Naive thymus-derived CD4-positive, alpha-beta T cell (primary cell): ENCODE data around the gene FBXO7. TPM values are rescaled to one million over a fixed set of nuclear protein-coding genes. Genes with fewer than 3 reads are reported as not detected.

Experiments used
- ATAC-seq: fragments of 150-1000 bp; cut with Tn5 transposase; 2 replicates; pipeline ENCODE4 v1.10.0; 2021; ENCODE audit warnings: mild to moderate bottlenecking, moderate library complexity
- CTCF ChIA-PET: fragments of 350-600 bp; sonication (Branson Sonifier 250); formaldehyde crosslinking; loops from one replicate; lab custom pipeline; 2021; ENCODE audit warnings: antibody characterized with exemption; lab: Charles Lee
- POLR2A ChIA-PET: fragments of 350-600 bp; sonication (Branson Sonifier 250); formaldehyde crosslinking; loops from one replicate; lab custom pipeline; 2021; ENCODE audit warnings: antibody characterized with exemption, inconsistent platforms; lab: Charles Lee
- DNase-seq, 9 donors: peaks; one replicate each; pipeline versions ENCODE4 v3.0.0 to v3.0.0-alpha.2; 2020 to 2022; ENCODE audit warnings: mixed read lengths in 1 of 9
- H3K27ac ChIP-seq: one replicate; pipeline ENCODE4 v1.7.0; 2013; ENCODE audit warnings: mild to moderate bottlenecking, low read depth, low read length, moderate library complexity
- H3K27me3 ChIP-seq, 2 donors: one replicate each; pipeline ENCODE4 v1.7.0; 2013; ENCODE audit warnings: low read length in 2 of 2, mild to moderate bottlenecking in 2 of 2, moderate library complexity in 2 of 2; ENCODE audit not compliant: control insufficient read depth in 2 of 2, insufficient read depth in 2 of 2
- H3K36me3 ChIP-seq, 3 experiments: 1 replicate in 2 of 3; 2 replicates in 1 of 3; pipeline ENCODE4 v1.7.0; 2013; ENCODE audit warnings: low read length in 3 of 3, mild to moderate bottlenecking in 3 of 3, moderate library complexity in 1 of 3; ENCODE audit not compliant: insufficient read depth in 3 of 3, control insufficient read depth in 2 of 3
- H3K4me1 ChIP-seq, 2 donors: one replicate each; pipeline ENCODE4 v1.7.0; 2013; ENCODE audit warnings: low read length in 2 of 2, mild to moderate bottlenecking in 2 of 2, moderate library complexity in 1 of 2; ENCODE audit not compliant: control insufficient read depth in 2 of 2, insufficient read depth in 2 of 2
- H3K4me3 ChIP-seq: 2 replicates; pipeline ENCODE4 v1.7.0; 2013; ENCODE audit warnings: mild to moderate bottlenecking, low read length
- H3K9me3 ChIP-seq, 3 experiments: 1 replicate in 2 of 3; 2 replicates in 1 of 3; pipeline ENCODE4 v1.7.0; 2013; ENCODE audit warnings: low read length in 3 of 3; ENCODE audit not compliant: control insufficient read depth in 2 of 3
- H3K27ac Mint-ChIP-seq, 9 donors: one replicate each; pipeline ENCODE4 v1.8.0; 2020 to 2022; ENCODE audit warnings: mixed read lengths in 9 of 9, mild to moderate bottlenecking in 8 of 9, moderate library complexity in 5 of 9, inconsistent platforms in 2 of 9
- H3K27me3 Mint-ChIP-seq, 5 donors: one replicate each; pipeline ENCODE4 v1.8.0; 2021 to 2022; ENCODE audit warnings: mixed read lengths in 5 of 5, mild to moderate bottlenecking in 1 of 5
- H3K36me3 Mint-ChIP-seq, 5 donors: one replicate each; pipeline ENCODE4 v1.8.0; 2020 to 2022; ENCODE audit warnings: mixed read lengths in 5 of 5, mild to moderate bottlenecking in 3 of 5, inconsistent platforms in 1 of 5
- H3K4me1 Mint-ChIP-seq, 7 donors: one replicate each; pipeline ENCODE4 v1.8.0; 2020 to 2022; ENCODE audit warnings: mixed read lengths in 7 of 7, mild to moderate bottlenecking in 3 of 7, inconsistent platforms in 1 of 7
- H3K4me3 Mint-ChIP-seq, 10 donors: one replicate each; pipeline ENCODE4 v1.8.0; 2020 to 2022; ENCODE audit warnings: mild to moderate bottlenecking in 10 of 10, mixed read lengths in 10 of 10, moderate library complexity in 6 of 10, inconsistent platforms in 2 of 10
- H3K9me3 Mint-ChIP-seq, 11 donors: one replicate each; pipeline ENCODE4 v1.8.0; 2020 to 2022; ENCODE audit warnings: mixed read lengths in 11 of 11, mild to moderate bottlenecking in 4 of 11, inconsistent platforms in 1 of 11, moderate library complexity in 1 of 11
- intact Hi-C, 2 donors: fragments of 100-400 bp; cut with micrococcal nuclease; formaldehyde crosslinking; loops; one replicate each; pipeline ENCODE4 v1.15.1; 2023
- polyA plus RNA-seq, 2 donors: library from polyadenylated mRNA; unstranded; fragments of 300-500 nt; fragmentation: Illumina TruSeq; gene quantifications; one replicate each; pipeline ENCODE4 v1.2.3, GENCODE V29; 2021
- total RNA-seq, 6 experiments: library from RNA in 5 of 6; stranded (reverse) in 5 of 6; gene quantifications; 1 replicate in 5 of 6; 2 replicates in 1 of 6; pipeline ENCODE4 v1.2.3 and lab custom pipeline; 2021 to 2026

The FBXO7 gene
- total and polyA plus RNA-seq, 7 experiments from 2014 or later, result 86.4 to 160 (median 108) TPM

GRCh38 chr22:32511274-32511673 lies 36.7 kb downstream of the FBXO7 start:
- Mint-ChIP-seq H3K4me3 (no peak overlapping the region), H3K27ac (no peak overlapping the region), H3K27me3 (no peaks in the 10 kb centered on the region), H3K4me1 (no peaks in the 10 kb centered on the region), H3K36me3 (peaks cover 0 to 16% (median 0%) of the 10 kb centered on the region in 5 donors), H3K9me3 (peaks cover 0 to 3% (median 0%) of the 10 kb centered on the region in 11 donors)
- ChIA-PET POLR2A (no interaction called here), CTCF (no interaction called here)
- Histone ChIP-seq H3K36me3 (no peaks in the 10 kb centered on the region), H3K4me3 (no peak overlapping the region), H3K27ac (no peak overlapping the region), H3K4me1 (no peaks in the 10 kb centered on the region), H3K9me3 (no peaks in the 10 kb centered on the region), H3K27me3 (no peaks in the 10 kb centered on the region)
- no peak for ATAC-seq
- intact Hi-C loops, result no loop called here
- no peak for DNase-seq

GRCh38 chr22:32511776-32512175 lies 37.2 kb downstream of the FBXO7 start:
- no peaks in the 10 kb centered on the region for H3K4me1 ChIP-seq
- no peaks in the 10 kb centered on the region for H3K4me1 Mint-ChIP-seq
- H3K36me3 ChIP-seq, result no peaks in the 10 kb centered on the region
- H3K36me3 Mint-ChIP-seq, result peaks cover 0 to 16% (median 0%) of the 10 kb centered on the region in 5 donors
- H3K4me3 Mint-ChIP-seq, result no peak overlapping the region
- H3K9me3 Mint-ChIP-seq, result peaks cover 0 to 3% (median 0%) of the 10 kb centered on the region in 11 donors
- DNase-seq, result no peak
- intact Hi-C loops, result no loop called here
- ChIA-PET POLR2A (no interaction called here), CTCF (no interaction called here)
- no peak overlapping the region for H3K4me3 ChIP-seq
- no peak overlapping the region for H3K27ac ChIP-seq
- H3K27ac Mint-ChIP-seq, result no peak overlapping the region
- ATAC-seq, result no peak
- H3K27me3 Mint-ChIP-seq, result no peaks in the 10 kb centered on the region
- no peaks in the 10 kb centered on the region for H3K9me3 ChIP-seq
- H3K27me3 ChIP-seq, result no peaks in the 10 kb centered on the region

DNA sequence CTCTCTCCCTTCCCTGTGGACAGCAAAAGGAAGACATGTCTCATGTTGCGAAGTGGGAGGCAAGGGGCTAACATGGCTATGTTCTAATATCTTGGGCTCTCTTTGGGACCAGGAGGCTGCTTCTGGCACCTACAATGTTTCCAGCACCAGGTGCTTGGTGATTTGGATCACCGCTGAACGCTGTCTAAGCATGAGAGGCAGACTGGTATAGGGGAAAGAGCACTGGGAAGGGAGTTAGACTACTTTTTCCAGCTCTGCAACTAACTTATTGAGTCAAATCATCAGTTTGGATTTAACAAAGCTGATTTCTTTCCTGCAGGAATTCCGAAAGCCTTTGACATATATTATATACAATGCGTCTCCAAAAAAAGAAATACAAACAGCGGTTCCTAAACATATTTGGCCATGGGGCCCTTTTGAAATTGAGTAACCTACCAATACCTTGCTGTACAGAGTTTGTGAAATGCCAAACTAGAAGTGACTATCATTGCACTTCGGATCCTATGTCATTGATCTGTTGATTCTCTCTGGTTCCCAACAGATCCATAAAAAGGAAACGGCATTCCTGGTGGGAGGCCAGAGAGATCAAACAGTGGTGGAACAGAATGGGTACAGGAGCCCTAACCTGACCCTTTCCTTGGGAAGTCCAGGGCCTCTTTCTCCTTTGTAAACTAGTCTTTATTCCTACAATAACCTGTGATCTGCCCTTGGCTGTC lies 37.8 kb downstream of the FBXO7 start:
- Mint-ChIP-seq H3K9me3 (peaks cover 0 to 3% (median 0%) of the 10 kb centered on the region in 11 donors), H3K36me3 (peaks cover 0 to 16% (median 0%) of the 10 kb centered on the region in 5 donors), H3K27me3 (no peaks in the 10 kb centered on the region), H3K27ac (no peak overlapping the region), H3K4me3 (no peak overlapping the region), H3K4me1 (no peaks in the 10 kb centered on the region)
- ATAC-seq (no peak), DNase-seq (no peak)
- no peaks in the 10 kb centered on the region for H3K27me3 ChIP-seq
- intact Hi-C loops, result no loop called here
- H3K27ac ChIP-seq, result no peak overlapping the region
- H3K4me3 ChIP-seq, result no peak overlapping the region
- no peaks in the 10 kb centered on the region for H3K9me3 ChIP-seq
- ChIA-PET POLR2A (no interaction called here), CTCF (no interaction called here)
- H3K4me1 ChIP-seq, result no peaks in the 10 kb centered on the region
- H3K36me3 ChIP-seq, result no peaks in the 10 kb centered on the region

- no peaks in the 10 kb centered on the region for H3K4me1 Mint-ChIP-seq
- ChIA-PET CTCF (no interaction called here), POLR2A (no interaction called here)
- H3K9me3 Mint-ChIP-seq, result peaks cover 0 to 9% (median 0%) of the 10 kb centered on the region in 11 donors
- Histone ChIP-seq H3K36me3 (no peaks in the 10 kb centered on the region), H3K9me3 (no peaks in the 10 kb centered on the region), H3K27me3 (no peaks in the 10 kb centered on the region), H3K4me1 (no peaks in the 10 kb centered on the region), H3K4me3 (no peak overlapping the region), H3K27ac (no peak overlapping the region)
- no peak for DNase-seq
- H3K27me3 Mint-ChIP-seq, result no peaks in the 10 kb centered on the region
- intact Hi-C loops, result no loop called here
- no peak overlapping the region for H3K4me3 Mint-ChIP-seq
- ATAC-seq, result no peak
- peaks cover 0 to 19% (median 0%) of the 10 kb centered on the region in 5 donors for H3K36me3 Mint-ChIP-seq
- no peak overlapping the region for H3K27ac Mint-ChIP-seq
These were observed 40.5 kb downstream of the FBXO7 start for GRCh38 chr22:32515084-32515483.

DNA sequence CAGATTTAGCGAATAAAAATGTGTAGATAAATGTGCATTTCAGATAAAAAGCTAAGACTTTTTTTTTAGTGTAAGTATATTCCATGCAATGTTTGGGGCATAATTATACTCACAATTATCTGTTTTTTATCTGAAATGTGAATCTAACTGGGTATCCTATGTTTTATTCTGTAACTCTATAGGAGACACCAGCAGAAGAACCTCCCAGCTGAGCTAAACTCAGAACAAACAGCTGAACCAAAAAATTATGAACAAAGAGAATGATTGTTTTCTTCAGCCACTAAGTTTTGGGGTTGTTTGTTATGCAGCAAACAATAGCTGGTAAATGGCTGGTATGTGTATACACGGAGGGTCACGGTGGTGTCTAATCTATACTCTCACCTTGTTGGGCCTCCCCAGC lies 42.9 kb downstream of the FBXO7 start:
- Histone ChIP-seq H3K27ac (no peak overlapping the region), H3K9me3 (no peaks in the 10 kb centered on the region), H3K36me3 (no peaks in the 10 kb centered on the region), H3K4me1 (no peaks in the 10 kb centered on the region), H3K27me3 (no peaks in the 10 kb centered on the region), H3K4me3 (no peak overlapping the region)
- no peak overlapping the region for H3K27ac Mint-ChIP-seq
- peaks cover 0 to 19% (median 0%) of the 10 kb centered on the region in 5 donors for H3K36me3 Mint-ChIP-seq
- H3K27me3 Mint-ChIP-seq, result peaks cover 0 to 3% (median 0%) of the 10 kb centered on the region in 5 donors
- H3K4me3 Mint-ChIP-seq, result no peak overlapping the region
- ATAC-seq, result no peak
- peaks cover 0 to 9% (median 0%) of the 10 kb centered on the region in 11 donors for H3K9me3 Mint-ChIP-seq
- ChIA-PET POLR2A (no interaction called here), CTCF (interaction anchor here (1.0 to 1.9 kb wide), 2 partner anchors 9 to 12 kb away, joined by 5 to 8 read pairs; no protein-coding TSS in a partner anchor)
- H3K4me1 Mint-ChIP-seq, result no peaks in the 10 kb centered on the region
- no peak for DNase-seq
- intact Hi-C loops, result no loop called here

- POLR2A ChIA-PET, result no interaction called here
- no peak for DNase-seq
These were observed 43.3 kb downstream of the FBXO7 start for GRCh38 chr22:32517921-32518320.

DNA sequence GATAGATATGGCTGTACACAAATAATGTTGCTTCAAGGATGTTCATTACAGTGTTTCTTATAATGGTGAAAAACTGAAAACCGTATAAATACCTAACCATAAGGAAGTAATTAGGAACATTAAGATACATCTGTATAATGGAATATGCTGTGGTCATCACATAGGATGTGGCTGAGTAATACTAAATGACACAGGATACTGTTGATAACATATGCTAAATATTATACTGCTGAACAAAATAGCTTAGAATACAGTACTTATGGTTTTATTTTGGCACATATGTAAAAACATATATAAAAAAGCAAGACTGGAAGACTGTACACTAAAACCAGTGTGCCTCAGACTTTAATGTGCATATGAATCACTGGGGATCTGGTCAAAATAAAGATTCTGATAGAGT lies 43.8 kb downstream of the FBXO7 start:
- Histone ChIP-seq H3K4me3 (no peak overlapping the region), H3K4me1 (no peaks in the 10 kb centered on the region), H3K27ac (no peak overlapping the region), H3K36me3 (no peaks in the 10 kb centered on the region), H3K9me3 (no peaks in the 10 kb centered on the region), H3K27me3 (no peaks in the 10 kb centered on the region)
- DNase-seq (no peak), ATAC-seq (no peak)
- Mint-ChIP-seq H3K9me3 (peaks cover 0 to 9% (median 0%) of the 10 kb centered on the region in 11 donors), H3K4me3 (no peak overlapping the region), H3K36me3 (peaks cover 0 to 19% (median 0%) of the 10 kb centered on the region in 5 donors), H3K27ac (no peak overlapping the region), H3K4me1 (no peaks in the 10 kb centered on the region), H3K27me3 (peaks cover 0 to 3% (median 0%) of the 10 kb centered on the region in 5 donors)
- CTCF ChIA-PET, result no interaction called here
- POLR2A ChIA-PET, result no interaction called here
- intact Hi-C loops, result no loop called here

More at GRCh38 chr22:32517921-32518320, 43.3 kb downstream of the FBXO7 start:
- no peak overlapping the region for H3K27ac Mint-ChIP-seq
- no peaks in the 10 kb centered on the region for H3K4me1 ChIP-seq
- no peak overlapping the region for H3K4me3 Mint-ChIP-seq
- H3K36me3 Mint-ChIP-seq, result peaks cover 0 to 19% (median 0%) of the 10 kb centered on the region in 5 donors
- CTCF ChIA-PET, result interaction anchor here (1.0 to 1.9 kb wide), 2 partner anchors 9 to 12 kb away, joined by 5 to 8 read pairs; no protein-coding TSS in a partner anchor
- H3K4me3 ChIP-seq, result no peak overlapping the region
- H3K4me1 Mint-ChIP-seq, result no peaks in the 10 kb centered on the region
- intact Hi-C loops, result no loop called here
- H3K27me3 Mint-ChIP-seq, result peaks cover 0 to 3% (median 0%) of the 10 kb centered on the region in 5 donors
- H3K27ac ChIP-seq, result no peak overlapping the region
- H3K9me3 ChIP-seq, result no peaks in the 10 kb centered on the region
- peaks cover 0 to 9% (median 0%) of the 10 kb centered on the region in 11 donors for H3K9me3 Mint-ChIP-seq
- no peaks in the 10 kb centered on the region for H3K27me3 ChIP-seq
- ATAC-seq, result no peak
- H3K36me3 ChIP-seq, result no peaks in the 10 kb centered on the region
